ENCODE measurements around the gene MED13.

Gene MED13

GRCh38 chr17:61942085-61942484 lies 123.0 kb downstream of the MED13 start:
- POLR2A ChIA-PET = interaction anchor here (0.7 to 1.0 kb wide), 2 partner anchors 14 to 44 kb away, joined by 3 to 6 read pairs; partner anchors contain the start of gene INTS2
- no peaks in the 10 kb centered on the region for H3K4me1 ChIP-seq (ENCODE audit: control insufficient read depth, insufficient read depth, low read length)
- no peak overlapping the region for H3K27ac ChIP-seq (ENCODE audit: extremely low read depth, low read depth, low read length)
- H3K4me3 ChIP-seq (ENCODE audit: low read depth, low read length) = no peak overlapping the region
- H3K9me3 ChIP-seq (ENCODE audit: control insufficient read depth, insufficient read depth, low read depth, low read length) = no peaks in the 10 kb centered on the region
- CTCF ChIA-PET = interaction anchor here (1.2 to 1.4 kb wide), 2 partner anchors 124 to 168 kb away, joined by 3 to 4 read pairs; no protein-coding TSS in a partner anchor
- TF ChIP-seq ZBTB10 (tag by site-specific recombination; IDR thresholded peaks at IDR 0.05) (no peak), ZNF791 (tag by site-specific recombination; IDR thresholded peaks at IDR 0.05) (no peak), ZNF248 (tag by site-specific recombination; IDR thresholded peaks at IDR 0.05) (no peak), ZNF16 (tag by site-specific recombination; IDR thresholded peaks at IDR 0.05; ENCODE audit: low read depth) (no peak), ZBTB44 (tag by site-specific recombination; IDR thresholded peaks at IDR 0.05) (no peak), ZSCAN5A (tag by site-specific recombination; IDR thresholded peaks at IDR 0.05) (no peak), ZNF202 (tag by site-specific recombination; IDR thresholded peaks at IDR 0.05; ENCODE audit: borderline replicate concordance) (no peak), REPIN1 (tag by site-specific recombination; IDR thresholded peaks at IDR 0.05; ENCODE audit: low read depth) (no peak), BCL6B (tag by site-specific recombination; IDR thresholded peaks at IDR 0.05) (no peak), CTCF (tag by site-specific recombination; IDR thresholded peaks at IDR 0.05) (no peak), ZNF777 (tag by site-specific recombination; IDR thresholded peaks at IDR 0.05; ENCODE audit: borderline replicate concordance) (no peak), ZNF362 (tag by site-specific recombination; IDR thresholded peaks at IDR 0.05) (no peak), ZNF175 (tag by site-specific recombination; IDR thresholded peaks at IDR 0.05) (no peak), ZNF423 (tag by site-specific recombination; IDR thresholded peaks at IDR 0.05) (no peak), ZNF596 (tag by site-specific recombination; IDR thresholded peaks at IDR 0.05) (no peak), ZNF830 (tag by site-specific recombination; IDR thresholded peaks at IDR 0.05; ENCODE audit: low read depth) (no peak), PATZ1 (tag by site-specific recombination; IDR thresholded peaks at IDR 0.05) (no peak), KLF1 (tag by site-specific recombination; IDR thresholded peaks at IDR 0.05) (no peak)
- H3K36me3 ChIP-seq (ENCODE audit: control insufficient read depth in 2 of 2, insufficient read depth in 1 of 2, low read length in 2 of 2) = peaks cover 36 to 47% of the 10 kb centered on the region in 2 experiments
